HepG2 (cell line): ENCODE data around the gene ZBTB2. TPM values are rescaled to one million over a fixed set of nuclear protein-coding genes. Genes with fewer than 3 reads are reported as not detected.

Experiments
- BORCS8-MEF2B ChIP-seq: sonication (generic); formaldehyde crosslinking; IDR thresholded peaks from 2 replicates; pipeline ENCODE4 v1.8.0; 2022; ENCODE audit warnings: mild to moderate bottlenecking, missing genetic modification reagents
- CENPX ChIP-seq: sonication (generic); formaldehyde crosslinking; IDR thresholded peaks from 2 replicates; pipeline ENCODE4 v1.9.0; 2021; ENCODE audit warnings: mild to moderate bottlenecking, missing genetic modification reagents, moderate library complexity
- DMAP1 ChIP-seq: IDR thresholded peaks from 2 replicates; pipeline ENCODE4 v1.6.1; 2016
- ELF3 ChIP-seq: IDR thresholded peaks from 2 replicates; pipeline ENCODE4 v1.6.1; 2016; ENCODE audit warnings: missing genetic modification reagents, missing compliant biosample characterization
- ETV5 ChIP-seq: IDR thresholded peaks from 2 replicates; pipeline ENCODE4 v1.6.1; 2018; ENCODE audit warnings: missing biosample characterization, missing genetic modification reagents, inconsistent platforms, borderline replicate concordance
- FOXA1 ChIP-seq, 2 experiments: fragments of 450-650 bp in 1 of 2; sonication (generic) in 1 of 2; formaldehyde crosslinking in 1 of 2; IDR thresholded peaks; 2 replicates each; pipeline versions ENCODE4 v1.4.0 to v1.6.1; 2016 to 2020; ENCODE audit warnings: missing genetic modification reagents in 1 of 2
- GATAD2A ChIP-seq: IDR thresholded peaks from 2 replicates; pipeline ENCODE4 v1.6.1; 2016
- HNRNPL ChIP-seq: fragments of 200-400 bp; formaldehyde crosslinking; IDR thresholded peaks from 2 replicates; pipeline ENCODE4 v1.6.1; 2017; ENCODE audit warnings: mild to moderate bottlenecking, low read depth, low read length
- HNRNPUL1 ChIP-seq: fragments of 200-400 bp; formaldehyde crosslinking; IDR thresholded peaks from 2 replicates; pipeline ENCODE4 v1.6.1; 2017; ENCODE audit warnings: low read depth, mild to moderate bottlenecking, low read length, moderate library complexity
- IKZF4 ChIP-seq: sonication (generic); formaldehyde crosslinking; IDR thresholded peaks from 2 replicates; pipeline ENCODE4 v1.5.1; 2020; ENCODE audit warnings: borderline replicate concordance, mild to moderate bottlenecking, low read depth, missing genetic modification reagents; ENCODE audit errors: not compliant biosample characterization
- JUN ChIP-seq: sonication (generic); formaldehyde crosslinking; IDR thresholded peaks from 2 replicates; pipeline ENCODE4 v1.4.0; 2020; ENCODE audit warnings: mild to moderate bottlenecking, missing genetic modification reagents
- JUND ChIP-seq: sonication (generic); formaldehyde crosslinking; IDR thresholded peaks from 2 replicates; pipeline ENCODE4 v1.8.0; 2022; ENCODE audit warnings: mild to moderate bottlenecking, missing genetic modification reagents
- MTA1 ChIP-seq: sonication (generic); formaldehyde crosslinking; IDR thresholded peaks from 2 replicates; pipeline ENCODE4 v1.4.0; 2020; ENCODE audit warnings: missing genetic modification reagents, mild to moderate bottlenecking, borderline replicate concordance
- REPIN1 ChIP-seq: sonication (generic); formaldehyde crosslinking; IDR thresholded peaks from 2 replicates; pipeline ENCODE4 v1.8.0; 2022; ENCODE audit warnings: missing genetic modification reagents, low read depth, mild to moderate bottlenecking, borderline replicate concordance
- SALL1 ChIP-seq: sonication (generic); formaldehyde crosslinking; IDR thresholded peaks from 2 replicates; pipeline ENCODE4 v1.8.0; 2022; ENCODE audit warnings: mild to moderate bottlenecking, missing genetic modification reagents
- SIX1 ChIP-seq: sonication (generic); formaldehyde crosslinking; IDR thresholded peaks from 2 replicates; pipeline ENCODE4 v1.4.0; 2020; ENCODE audit warnings: missing genetic modification reagents, borderline replicate concordance
- ZFX ChIP-seq: sonication (generic); formaldehyde crosslinking; IDR thresholded peaks from 2 replicates; pipeline ENCODE4 v1.4.0; 2020; ENCODE audit warnings: mild to moderate bottlenecking, low read depth, missing genetic modification reagents, moderate library complexity
- ZNF143 ChIP-seq: sonication (generic); formaldehyde crosslinking; IDR thresholded peaks from 2 replicates; pipeline ENCODE4 v1.4.0; 2020; ENCODE audit warnings: missing genetic modification reagents
- ZNF205 ChIP-seq: IDR thresholded peaks from 2 replicates; pipeline ENCODE4 v1.6.1; 2018; ENCODE audit warnings: missing biosample characterization, missing genetic modification reagents
- ZNF44 ChIP-seq: sonication (generic); formaldehyde crosslinking; IDR thresholded peaks from 2 replicates; pipeline ENCODE4 v1.5.1; 2020; ENCODE audit warnings: mild to moderate bottlenecking, missing genetic modification reagents
- ZNF768 ChIP-seq: sonication (generic); formaldehyde crosslinking; IDR thresholded peaks from 2 replicates; pipeline ENCODE4 v1.4.0; 2020; ENCODE audit warnings: missing genetic modification reagents
- ZNF788 ChIP-seq: sonication (generic); formaldehyde crosslinking; IDR thresholded peaks from 2 replicates; pipeline ENCODE4 v1.5.0; 2020; ENCODE audit warnings: mild to moderate bottlenecking, missing genetic modification reagents, borderline replicate concordance
- ZNF891 ChIP-seq: sonication (generic); formaldehyde crosslinking; IDR thresholded peaks from 2 replicates; pipeline ENCODE4 v1.5.0; 2020; ENCODE audit warnings: mild to moderate bottlenecking, missing genetic modification reagents
- polyA plus RNA-seq, 8 experiments: library from polyadenylated mRNA; depleted of rRNA in 3 of 8; stranded (reverse) in 7 of 8; unstranded in 1 of 8; fragments of >200 nt; fragmentation: Illumina TruSeq in 4 of 8; extraction: Trizol in 4 of 8; gene quantifications; 2 replicates each; pipeline versions ENCODE4 v1.2.1 to v1.2.3, GENCODE V29; 2011 to 2016; ENCODE audit warnings: low read depth in 4 of 8, missing spikeins in 1 of 8, mixed read lengths in 1 of 8; ENCODE audit not compliant: insufficient read depth in 1 of 8
- total RNA-seq, 5 experiments: library from RNA; depleted of rRNA; stranded (reverse); fragments of >200 nt; fragmentation: Illumina TruSeq; extraction: Trizol; gene quantifications; 2 replicates each; pipeline ENCODE4 v1.2.3, GENCODE V29; 2016; ENCODE audit warnings: low read depth in 1 of 5
- TF ChIP-seq, protein P1 (sequence below): sonication (generic); formaldehyde crosslinking; IDR thresholded peaks from 2 replicates; pipeline ENCODE4 v1.5.1; 2020; ENCODE audit warnings: missing genetic modification reagents, mild to moderate bottlenecking, borderline replicate concordance
- TF ChIP-seq, protein P2 (sequence below): sonication (generic); formaldehyde crosslinking; IDR thresholded peaks from 2 replicates; pipeline ENCODE4 v1.4.0; 2020; ENCODE audit warnings: missing genetic modification reagents, borderline replicate concordance
- TF ChIP-seq, protein P3 (sequence below): IDR thresholded peaks from 2 replicates; pipeline ENCODE4 v1.6.1; 2016; ENCODE audit warnings: missing compliant biosample characterization, missing genetic modification reagents, borderline replicate concordance

Gene ZBTB2
- total and polyA plus RNA-seq, 2 of the 13 experiments (the other 11 are each of a cell fraction or from before 2014, with no cell fraction given) = 15.4 to 22.8 TPM

DNA sequence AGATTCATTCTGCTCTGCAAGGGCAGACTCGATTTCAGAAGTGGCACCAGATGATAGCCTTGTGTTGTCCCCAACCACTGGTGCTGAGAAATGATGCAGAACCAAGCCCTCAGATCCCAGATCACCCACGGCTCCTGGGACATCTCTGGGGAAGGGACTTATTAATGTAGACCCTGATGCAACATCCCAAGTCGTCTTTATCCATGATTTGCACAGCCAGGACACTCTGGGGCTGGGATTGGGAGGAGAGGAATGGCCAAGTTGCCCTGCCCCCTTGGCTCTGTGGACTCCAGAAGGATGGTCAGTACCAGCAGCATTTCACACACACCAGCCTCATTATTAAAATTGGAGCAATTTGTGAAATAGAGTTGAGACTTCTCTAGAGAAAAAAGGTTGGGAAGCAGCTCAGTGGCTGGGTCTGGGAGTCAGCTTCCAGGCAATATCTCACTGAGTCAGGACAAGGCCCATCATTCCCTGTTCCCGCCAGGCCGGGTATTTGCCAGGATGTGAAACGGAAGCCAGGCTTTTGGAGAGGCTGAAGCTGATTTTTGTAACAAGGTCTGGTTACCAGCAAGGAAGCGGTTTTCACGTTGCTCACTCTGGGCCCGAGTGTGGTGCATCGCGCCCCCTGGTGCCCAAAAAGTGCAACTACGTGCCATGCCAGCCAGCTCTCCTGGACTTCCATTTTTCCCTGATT is 67.4 kb downstream of the ZBTB2 start (continued):
- peak; percentile 58; the same call in 1 of the 2 replicates for TF ChIP-seq ZNF788 (CRISPR knock-in tag)
- peak; percentile 60; the same call in 1 of the 2 replicates for TF ChIP-seq MTA1 (CRISPR knock-in tag)
- TF ChIP-seq CENPX = no peak
- TF ChIP-seq ZNF44 (CRISPR knock-in tag) = peak; percentile 91
- TF ChIP-seq, protein P1, sequence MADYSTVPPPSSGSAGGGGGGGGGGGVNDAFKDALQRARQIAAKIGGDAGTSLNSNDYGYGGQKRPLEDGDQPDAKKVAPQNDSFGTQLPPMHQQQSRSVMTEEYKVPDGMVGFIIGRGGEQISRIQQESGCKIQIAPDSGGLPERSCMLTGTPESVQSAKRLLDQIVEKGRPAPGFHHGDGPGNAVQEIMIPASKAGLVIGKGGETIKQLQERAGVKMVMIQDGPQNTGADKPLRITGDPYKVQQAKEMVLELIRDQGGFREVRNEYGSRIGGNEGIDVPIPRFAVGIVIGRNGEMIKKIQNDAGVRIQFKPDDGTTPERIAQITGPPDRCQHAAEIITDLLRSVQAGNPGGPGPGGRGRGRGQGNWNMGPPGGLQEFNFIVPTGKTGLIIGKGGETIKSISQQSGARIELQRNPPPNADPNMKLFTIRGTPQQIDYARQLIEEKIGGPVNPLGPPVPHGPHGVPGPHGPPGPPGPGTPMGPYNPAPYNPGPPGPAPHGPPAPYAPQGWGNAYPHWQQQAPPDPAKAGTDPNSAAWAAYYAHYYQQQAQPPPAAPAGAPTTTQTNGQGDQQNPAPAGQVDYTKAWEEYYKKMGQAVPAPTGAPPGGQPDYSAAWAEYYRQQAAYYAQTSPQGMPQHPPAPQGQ (CRISPR knock-in tag) = 0 out of 2 replicates have a peak, but pooled peaks have one; percentile 34
- peak; percentile 56; the same call in 1 of the 2 replicates for TF ChIP-seq ZNF768
- TF ChIP-seq IKZF4 (CRISPR knock-in tag) = peak; percentile 53
- peak; percentile 59; the same call in 1 of the 2 replicates for TF ChIP-seq ZNF143 (CRISPR knock-in tag)
- TF ChIP-seq ZNF205 (CRISPR knock-in tag) = peak; percentile 79; the same call in 1 of the 2 replicates
- 0 out of 2 replicates have a peak, but pooled peaks have one; percentile 19 for TF ChIP-seq BORCS8-MEF2B
- TF ChIP-seq, protein P2, sequence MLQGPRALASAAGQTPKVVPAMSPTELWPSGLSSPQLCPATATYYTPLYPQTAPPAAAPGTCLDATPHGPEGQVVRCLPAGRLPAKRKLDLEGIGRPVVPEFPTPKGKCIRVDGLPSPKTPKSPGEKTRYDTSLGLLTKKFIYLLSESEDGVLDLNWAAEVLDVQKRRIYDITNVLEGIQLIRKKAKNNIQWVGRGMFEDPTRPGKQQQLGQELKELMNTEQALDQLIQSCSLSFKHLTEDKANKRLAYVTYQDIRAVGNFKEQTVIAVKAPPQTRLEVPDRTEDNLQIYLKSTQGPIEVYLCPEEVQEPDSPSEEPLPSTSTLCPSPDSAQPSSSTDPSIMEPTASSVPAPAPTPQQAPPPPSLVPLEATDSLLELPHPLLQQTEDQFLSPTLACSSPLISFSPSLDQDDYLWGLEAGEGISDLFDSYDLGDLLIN (CRISPR knock-in tag) = peak; percentile 48; the same call in 1 of the 2 replicates
- TF ChIP-seq, protein P3, sequence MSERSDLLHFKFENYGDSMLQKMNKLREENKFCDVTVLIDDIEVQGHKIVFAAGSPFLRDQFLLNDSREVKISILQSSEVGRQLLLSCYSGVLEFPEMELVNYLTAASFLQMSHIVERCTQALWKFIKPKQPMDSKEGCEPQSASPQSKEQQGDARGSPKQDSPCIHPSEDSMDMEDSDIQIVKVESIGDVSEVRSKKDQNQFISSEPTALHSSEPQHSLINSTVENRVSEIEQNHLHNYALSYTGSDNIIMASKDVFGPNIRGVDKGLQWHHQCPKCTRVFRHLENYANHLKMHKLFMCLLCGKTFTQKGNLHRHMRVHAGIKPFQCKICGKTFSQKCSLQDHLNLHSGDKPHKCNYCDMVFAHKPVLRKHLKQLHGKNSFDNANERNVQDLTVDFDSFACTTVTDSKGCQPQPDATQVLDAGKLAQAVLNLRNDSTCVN = peak; percentile 48; the same call in 1 of the 2 replicates
- no peak for TF ChIP-seq ZFX (CRISPR knock-in tag)
- TF ChIP-seq JUN (CRISPR knock-in tag) = peak; percentile 27; the same call in 1 of the 2 replicates
- peak; percentile 35; the same call in 1 of the 2 replicates for TF ChIP-seq GATAD2A
- no peak for TF ChIP-seq FOXA1 (IDR thresholded peaks at IDR 0.05)
- peak; percentile 55 for TF ChIP-seq FOXA1 (CRISPR knock-in tag; IDR thresholded peaks at IDR 0.05)
- TF ChIP-seq HNRNPUL1 = no peak
- no peak for TF ChIP-seq JUND (CRISPR knock-in tag)
- TF ChIP-seq ZNF891 (CRISPR knock-in tag) = no peak
- TF ChIP-seq ELF3 (CRISPR knock-in tag) = peak; percentile 79
- TF ChIP-seq DMAP1 (CRISPR knock-in tag) = peak; percentile 44; the same call in 1 of the 2 replicates
- peak; percentile 71 for TF ChIP-seq ETV5 (CRISPR knock-in tag)
- TF ChIP-seq SALL1 (CRISPR knock-in tag) = peak; percentile 81
- TF ChIP-seq SIX1 (CRISPR knock-in tag) = peak; percentile 48; the same call in 1 of the 2 replicates
- no peak for TF ChIP-seq HNRNPL
- TF ChIP-seq REPIN1 (CRISPR knock-in tag) = peak; percentile 60; the same call in 1 of the 2 replicates
